Uterus (tissue), 2 donors: ENCODE measurements around the gene DGKG.

Experiments
- CTCF ChIP-seq, 4 experiments: fragments of 200-600 bp in 2 of 4; fragments of 450-650 bp in 2 of 4; sonication (generic) in 2 of 4; IDR thresholded peaks; one replicate each; pipeline ENCODE4 v1.5.1; 2016 to 2019; ENCODE audit warnings: antibody characterized with exemption in 4 of 4, mild to moderate bottlenecking in 2 of 4, moderate library complexity in 1 of 4
- POLR2A ChIP-seq, 2 donors: fragments of 450-650 bp; IDR thresholded peaks; one replicate each; pipeline ENCODE4 v1.6.1; 2016; ENCODE audit warnings: antibody characterized with exemption in 2 of 2, mild to moderate bottlenecking in 1 of 2, moderate library complexity in 1 of 2

- TF ChIP-seq CTCF (IDR thresholded peaks at IDR 0.05) (no peak), POLR2A (IDR thresholded peaks at IDR 0.05) (no peak)
Observed at GRCh38 chr3:186121968-186122367, 240.1 kb downstream of the DGKG start.
